ENCODE measurements around the gene MYRFL. TPM values are rescaled to one million over a fixed set of nuclear protein-coding genes. Genes with fewer than 3 reads are reported as not detected.

The MYRFL gene
- total and polyA plus RNA-seq, 2 of the 8 experiments (the other 6 are each of a cell fraction or from before 2014, with no cell fraction given): 1.1 to 2.0 TPM

DNA sequence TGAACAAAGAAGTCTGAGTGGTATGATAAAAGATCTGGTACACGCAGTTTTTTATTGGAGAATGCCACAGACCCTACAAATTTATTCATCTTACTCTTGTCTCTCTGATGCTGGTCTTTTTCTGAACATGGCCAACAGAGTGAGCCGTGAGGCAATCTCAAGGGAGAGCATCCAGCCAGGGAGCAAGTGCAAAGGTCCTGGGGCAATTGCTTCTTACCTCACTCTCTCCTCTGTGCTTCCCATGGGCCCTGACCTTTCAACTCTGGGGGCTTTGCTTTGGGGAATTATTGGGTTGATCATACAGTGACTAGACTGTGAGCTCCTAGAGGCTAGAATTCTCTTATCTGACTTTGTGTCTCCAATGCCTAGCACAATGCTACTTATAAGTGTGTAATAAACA lies 171.7 kb downstream of the MYRFL start:
- no peaks in the 10 kb centered on the region for H3K36me3 ChIP-seq (ENCODE audit: control insufficient read depth in 2 of 4, insufficient read depth in 4 of 4, low read length in 3 of 4)
- H2BK5ac ChIP-seq (ENCODE audit: low read depth, low read length): no peak overlapping the region
- H3K4me1 ChIP-seq (replicated peaks in 1 of 4; ENCODE audit: control insufficient read depth in 3 of 4, insufficient read depth in 4 of 4, low read length in 3 of 4): no peaks in the 10 kb centered on the region; a peak in 1 of 7 replicates
- no peak overlapping the region for H3K27ac ChIP-seq (ENCODE audit: low read depth, low read length)
- ChIA-PET POLR2A (ENCODE audit: partially characterized antibody) (no interaction called here), CTCF (ENCODE audit: partially characterized antibody) (no interaction called here)
- no peak overlapping the region for H2BK12ac ChIP-seq (ENCODE audit: low read depth, low read length)
- no peak overlapping the region for H2BK15ac ChIP-seq (ENCODE audit: low read length)
- no peak overlapping the region for H3K4me2 ChIP-seq (ENCODE audit: insufficient read depth in 1 of 2, low read depth in 2 of 2, low read length in 2 of 2)
- H3K23ac ChIP-seq (ENCODE audit: insufficient read length): no peak overlapping the region
- H4K5ac ChIP-seq (ENCODE audit: insufficient read length, low read depth, low read length): no peak overlapping the region
- no peak overlapping the region for H4K8ac ChIP-seq (ENCODE audit: extremely low read depth, insufficient read depth, low read length)
- H2BK20ac ChIP-seq (ENCODE audit: low read length): no peak overlapping the region
- no peak overlapping the region for H3K4ac ChIP-seq (replicated peaks; ENCODE audit: insufficient read length, low read depth, low read length)
- H2AK5ac ChIP-seq (ENCODE audit: low read depth, low read length): no peak overlapping the region
- no peak overlapping the region for H2BK120ac ChIP-seq (replicated peaks; ENCODE audit: low read depth, low read length)
- no peak overlapping the region for H4K91ac ChIP-seq (replicated peaks; ENCODE audit: insufficient read length, low read length)
- H4K20me1 ChIP-seq (replicated peaks in 1 of 2; ENCODE audit: control insufficient read depth in 1 of 2, insufficient read depth in 2 of 2, low read length in 2 of 2): no peaks in the 10 kb centered on the region
- H3K4me3 ChIP-seq (ENCODE audit: extremely low read depth in 1 of 4, insufficient read depth in 2 of 4, low read depth in 3 of 4, low read length in 4 of 4): no peak overlapping the region
- H2AFZ ChIP-seq (ENCODE audit: low read length): no peak overlapping the region
- no peaks in the 10 kb centered on the region for H3K79me2 ChIP-seq (ENCODE audit: control insufficient read depth in 1 of 2, insufficient read depth in 2 of 2, low read length in 2 of 2)
- DNase-seq (ENCODE audit: low read depth in 1 of 2, low spot score in 2 of 2) (no peak), FAIRE-seq (no peak)
- H3K18ac ChIP-seq (ENCODE audit: extremely low read depth, low read length): no peak overlapping the region
- H3K9ac ChIP-seq (replicated peaks in 1 of 4; ENCODE audit: extremely low read depth in 1 of 4, low read depth in 3 of 4, low read length in 3 of 4): no peak overlapping the region
- H3K27me3 ChIP-seq (replicated peaks in 1 of 4; ENCODE audit: control insufficient read depth in 3 of 4, extremely low read depth in 1 of 4, insufficient read depth in 3 of 4, low read length in 3 of 4): no peaks in the 10 kb centered on the region
- no peak overlapping the region for H3K14ac ChIP-seq (ENCODE audit: insufficient read length)
- no peaks in the 10 kb centered on the region for H3K9me3 ChIP-seq (ENCODE audit: insufficient read depth in 2 of 2, low read depth in 1 of 2, low read length in 1 of 2)
- no peak overlapping the region for H3K56ac ChIP-seq (replicated peaks; ENCODE audit: insufficient read length, low read depth, low read length)
- no peaks in the 10 kb centered on the region for H3K23me2 ChIP-seq (ENCODE audit: low read depth, low read length)
- H3K79me1 ChIP-seq (ENCODE audit: low read depth, low read length): no peaks in the 10 kb centered on the region
- WGBS, 2 experiments (ENCODE audit: extremely low coverage in 1 of 2, insufficient coverage in 1 of 2, insufficient read length in 1 of 2, insufficient replicate concordance in 2 of 2, low coverage in 1 of 2, low lambda C conversion rate in 2 of 2, missing lambda C conversion rate in 1 of 2): 97% methylated on average over 2 of the region's 2 CpGs; no CpG with 5 or more reads in 1 of the 2 experiments
- TF ChIP-seq SIRT6 (IDR thresholded peaks at IDR 0.05; ENCODE audit: low read length) (no peak), HDAC6 (IDR thresholded peaks at IDR 0.05; ENCODE audit: low read depth, low read length) (no peak), CTBP2 (IDR thresholded peaks at IDR 0.05; ENCODE audit: borderline replicate concordance, insufficient read depth, insufficient read length, low read length) (no peak), BCL11A (IDR thresholded peaks at IDR 0.05; ENCODE audit: low read depth in 2 of 2, low read length in 2 of 2) (no peak), EZH2 (IDR thresholded peaks at IDR 0.05; ENCODE audit: low read depth, low read length, severe bottlenecking) (no peak), POLR2AphosphoS5 (IDR thresholded peaks at IDR 0.05; ENCODE audit: low read depth, low read length) (no peak), TBP (IDR thresholded peaks at IDR 0.05; ENCODE audit: low read depth, low read length) (no peak), ASH2L (IDR thresholded peaks at IDR 0.05; ENCODE audit: low read length) (no peak), BRCA1 (IDR thresholded peaks at IDR 0.05; ENCODE audit: low read depth, low read length) (no peak), CBX8 (IDR thresholded peaks at IDR 0.05; ENCODE audit: borderline replicate concordance, low read depth, low read length) (no peak), MAFK (IDR thresholded peaks at IDR 0.05; ENCODE audit: low read depth, low read length) (no peak), POLR2A (IDR thresholded peaks at IDR 0.05; ENCODE audit: control extremely low read depth in 1 of 2, low read depth in 2 of 2, low read length in 2 of 2) (no peak), ZNF274 (IDR thresholded peaks at IDR 0.05; ENCODE audit: borderline replicate concordance, extremely low read depth, low read length) (no peak), KDM1A (IDR thresholded peaks at IDR 0.05; ENCODE audit: borderline replicate concordance, low read length) (no peak)
- TF ChIP-seq, protein P1, sequence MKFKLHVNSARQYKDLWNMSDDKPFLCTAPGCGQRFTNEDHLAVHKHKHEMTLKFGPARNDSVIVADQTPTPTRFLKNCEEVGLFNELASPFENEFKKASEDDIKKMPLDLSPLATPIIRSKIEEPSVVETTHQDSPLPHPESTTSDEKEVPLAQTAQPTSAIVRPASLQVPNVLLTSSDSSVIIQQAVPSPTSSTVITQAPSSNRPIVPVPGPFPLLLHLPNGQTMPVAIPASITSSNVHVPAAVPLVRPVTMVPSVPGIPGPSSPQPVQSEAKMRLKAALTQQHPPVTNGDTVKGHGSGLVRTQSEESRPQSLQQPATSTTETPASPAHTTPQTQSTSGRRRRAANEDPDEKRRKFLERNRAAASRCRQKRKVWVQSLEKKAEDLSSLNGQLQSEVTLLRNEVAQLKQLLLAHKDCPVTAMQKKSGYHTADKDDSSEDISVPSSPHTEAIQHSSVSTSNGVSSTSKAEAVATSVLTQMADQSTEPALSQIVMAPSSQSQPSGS (IDR thresholded peaks at IDR 0.05; ENCODE audit: low read length): no peak
